HG02970 (cell line): ENCODE data around the gene OTUD7B.

Experiments
- ATAC-seq: cut with Tn5 transposase; IDR thresholded peaks from one replicate; pipeline ENCODE4 v1.9.1; 2021; ENCODE audit warnings: mild to moderate bottlenecking, moderate library complexity, moderate number of reproducible peaks; ENCODE audit not compliant: unreplicated experiment, low FRiP score

The OTUD7B gene

GRCh38 chr1:150005606-150006005 lies 4.9 kb downstream of the OTUD7B start:
- ATAC-seq = no peak

GRCh38 chr1:150003801-150004200 lies 6.7 kb downstream of the OTUD7B start:
- ATAC-seq = no peak

- ATAC-seq = no peak
These were observed 8.3 kb downstream of the OTUD7B start for GRCh38 chr1:150002217-150002616.

GRCh38 chr1:150001415-150001814 lies 9.1 kb downstream of the OTUD7B start:
- no peak for ATAC-seq

GRCh38 chr1:149997585-149998262 lies 12.8 kb downstream of the OTUD7B start:
- ATAC-seq = peak; percentile 59

GRCh38 chr1:149995927-149996326 lies 14.6 kb downstream of the OTUD7B start:
- no peak for ATAC-seq

GRCh38 chr1:149993764-149994163 lies 16.8 kb downstream of the OTUD7B start:
- ATAC-seq = no peak

GRCh38 chr1:149993181-149993580 lies 17.3 kb downstream of the OTUD7B start:
- no peak for ATAC-seq

- no peak for ATAC-seq
These were observed 23.3 kb downstream of the OTUD7B start for GRCh38 chr1:149987297-149987595.

GRCh38 chr1:149986486-149987296 lies 23.8 kb downstream of the OTUD7B start:
- no peak for ATAC-seq

- ATAC-seq = no peak
These were observed 30.5 kb downstream of the OTUD7B start for GRCh38 chr1:149979972-149980540.

GRCh38 chr1:149979245-149979971 lies 31.1 kb downstream of the OTUD7B start:
- no peak for ATAC-seq

GRCh38 chr1:149978547-149979023 lies 31.9 kb downstream of the OTUD7B start:
- no peak for ATAC-seq

GRCh38 chr1:149977345-149977744 lies 33.2 kb downstream of the OTUD7B start:
- no peak for ATAC-seq

GRCh38 chr1:149972547-149972946 lies 38.0 kb downstream of the OTUD7B start:
- no peak for ATAC-seq

- no peak for ATAC-seq
These were observed 42.9 kb downstream of the OTUD7B start for GRCh38 chr1:149967646-149968045.

GRCh38 chr1:149967041-149967440 lies 43.5 kb downstream of the OTUD7B start:
- ATAC-seq = no peak

- no peak for ATAC-seq
These were observed 44.1 kb downstream of the OTUD7B start for GRCh38 chr1:149966405-149966804.

GRCh38 chr1:149965440-149965839 lies 45.1 kb downstream of the OTUD7B start:
- no peak for ATAC-seq

- no peak for ATAC-seq
These were observed 47.2 kb downstream of the OTUD7B start for GRCh38 chr1:149963358-149963757.

- ATAC-seq = no peak
These were observed 47.8 kb downstream of the OTUD7B start for GRCh38 chr1:149962736-149963135.
